Body of pancreas (tissue), 4 donors: Measurements from ENCODE around the gene BTBD10.

Experiments
- CTCF ChIP-seq, 7 experiments: fragments of 450-650 bp in 4 of 7; fragments of 200-600 bp in 3 of 7; sonication (generic) in 3 of 7; IDR thresholded peaks; one replicate each; pipeline ENCODE4 v1.5.1; 2016 to 2019; ENCODE audit warnings: antibody characterized with exemption in 7 of 7
- POLR2A ChIP-seq, 3 donors: fragments of 450-650 bp; IDR thresholded peaks; one replicate each; pipeline ENCODE4 v1.6.1; 2016; ENCODE audit warnings: antibody characterized with exemption in 3 of 3, mild to moderate bottlenecking in 2 of 3

- TF ChIP-seq CTCF (IDR thresholded peaks at IDR 0.05) = no peak
- no peak for TF ChIP-seq POLR2A (IDR thresholded peaks at IDR 0.05)
Measured at GRCh38 chr11:13440100-13440855, 22.7 kb downstream of the BTBD10 start.
